Tongue (tissue), 3 donors: ENCODE results near the gene MRPL23. TPM values are rescaled to one million over a fixed set of nuclear protein-coding genes. Genes with fewer than 3 reads are reported as not detected.
A peak's percentile ranks its signal among the peaks of the same experiment; 100 is the strongest.

Experiments used
- DNase-seq: peaks from one replicate; pipeline ENCODE4 v3.0.0-alpha.2; 2015
- small RNA-seq: library from RNA; depleted of rRNA; stranded (forward); fragments of <200 nt; gene quantifications from one replicate; pipeline ENCODE3, GENCODE V24; 2014; ENCODE audit warnings: low replicate concordance
- total RNA-seq: library from RNA; depleted of rRNA; stranded (reverse); fragments of >200 nt; gene quantifications from one replicate; pipeline ENCODE4 v1.2.3, GENCODE V29; 2014

The MRPL23 gene
- total RNA-seq, 1 donor from 2014 or later = 32.7 TPM

DNA sequence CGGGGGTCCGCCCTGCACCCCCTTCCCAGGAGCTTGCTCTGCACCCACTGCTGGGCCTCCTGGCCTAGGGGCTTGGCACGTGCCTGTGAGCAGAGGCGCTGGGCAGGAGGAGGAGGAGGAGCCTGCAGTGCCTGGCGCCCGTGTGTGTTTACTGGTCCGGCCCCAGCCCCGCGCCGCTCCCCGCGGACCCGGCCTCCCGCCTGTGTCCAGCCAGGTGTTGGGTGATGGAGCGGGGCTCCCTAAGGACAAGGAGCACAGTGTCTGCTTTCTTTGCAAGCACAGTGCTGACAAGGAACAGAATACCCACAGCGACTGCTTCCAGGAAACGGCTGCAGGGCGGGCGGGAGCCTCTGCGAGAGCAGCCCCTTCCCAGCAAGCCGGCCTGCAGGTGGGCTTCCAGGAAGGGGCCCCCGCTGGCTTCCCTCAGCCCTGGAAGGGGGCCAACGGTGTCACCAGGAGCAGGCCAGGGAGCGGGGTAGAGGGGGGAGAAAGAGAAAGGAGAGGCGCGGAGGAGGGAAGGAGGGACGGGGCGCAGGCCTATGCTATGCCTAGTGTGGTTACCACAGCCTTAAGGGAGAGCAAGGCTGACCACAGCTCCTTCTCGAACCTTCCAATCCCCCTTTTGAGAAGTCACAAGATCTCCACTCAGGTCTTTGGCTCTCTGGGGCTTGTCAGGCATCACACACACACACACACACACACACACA, 43.9 kb downstream of the MRPL23 start:
- no peak for DNase-seq

GRCh38 chr11:1992111-1992510, 45.0 kb downstream of the MRPL23 start:
- DNase-seq = peak; percentile 3

- peak; percentile 30 for DNase-seq
These were observed 47.0 kb downstream of the MRPL23 start for GRCh38 chr11:1994121-1994520.

GRCh38 chr11:1997755-1998154, 50.6 kb downstream of the MRPL23 start, which contains the start of gene H19:
Gene H19 (minus strand): TSS chr11:1997842.
- no peak for DNase-seq

GRCh38 chr11:1998290-1998689, 51.2 kb downstream of the MRPL23 start:
- no peak for DNase-seq

DNA sequence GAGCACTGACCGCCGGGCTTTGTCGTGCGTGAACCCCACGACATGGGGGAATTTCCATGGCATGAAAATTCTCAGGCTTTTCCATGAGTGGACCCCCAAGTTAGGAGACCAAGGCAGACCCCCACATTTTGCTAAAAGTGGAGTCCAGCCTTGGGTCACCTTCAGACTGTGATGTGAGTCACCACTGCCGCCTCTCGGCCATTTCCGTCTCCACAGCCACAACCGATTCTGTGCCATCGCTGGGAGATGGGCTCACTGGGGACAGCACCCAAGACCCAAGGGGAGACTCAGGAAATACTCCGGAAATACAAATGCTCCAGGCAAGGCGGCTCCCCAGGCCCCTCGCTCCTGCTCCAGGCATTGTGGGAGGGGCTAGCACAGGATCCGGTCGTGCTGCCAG, 51.7 kb downstream of the MRPL23 start:
- no peak for DNase-seq

- DNase-seq = no peak
These were observed 55.1 kb downstream of the MRPL23 start for GRCh38 chr11:2002042-2002776.

GRCh38 chr11:2002807-2003206, 55.7 kb downstream of the MRPL23 start:
- no peak for DNase-seq

DNA sequence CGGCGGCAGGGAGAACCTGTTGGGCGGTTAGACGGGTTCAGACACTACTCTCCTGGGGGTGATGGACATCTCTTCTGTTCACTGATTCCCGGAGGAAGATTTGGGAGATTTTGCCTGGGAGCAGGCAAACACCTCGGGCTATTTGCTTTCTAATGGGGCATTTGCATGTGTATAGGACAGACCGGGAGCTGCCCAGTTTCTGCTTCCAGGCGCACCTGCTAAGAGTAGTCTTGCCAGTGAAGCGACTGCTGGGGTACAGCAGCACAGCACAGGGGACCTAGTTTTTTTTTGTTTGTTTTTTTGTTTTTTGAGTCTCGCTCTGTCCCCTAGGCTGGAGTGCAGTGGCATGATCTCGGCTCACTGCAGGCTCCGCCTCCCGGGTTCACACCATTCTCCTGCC, 57.3 kb downstream of the MRPL23 start:
- no peak for DNase-seq

Small RNA genes within 50 kb of the gene (small RNA-seq; reads per million reads assigned to genes)
- gene RF01972 (not detected), gene RF01973 (not detected)

Other genes starting within 250 kb of the MRPL23 start
- gene IFITM10, start 196.7 kb upstream of the MRPL23 start, total RNA-seq = 0.31 TPM
- gene CTSD, start 183.4 kb upstream of the MRPL23 start, total RNA-seq = 134 TPM
- gene SYT8, start 112.3 kb upstream of the MRPL23 start, total RNA-seq = 16.2 TPM
- 3,551 TPM for gene TNNI2, start 108.4 kb upstream of the MRPL23 start, total RNA-seq
- 84.2 TPM for gene LSP1, start 94.2 kb upstream of the MRPL23 start, total RNA-seq
- 4.8 TPM for gene PRR33, start 55.4 kb upstream of the MRPL23 start, total RNA-seq
- gene TNNT3, start 27.6 kb upstream of the MRPL23 start, total RNA-seq = 5,696 TPM
- 18,800 TPM for gene H19, start 50.5 kb downstream of the MRPL23 start, total RNA-seq
- 1,514 TPM for gene IGF2, start 192.1 kb downstream of the MRPL23 start, total RNA-seq
- not detected for gene INS, start 213.9 kb downstream of the MRPL23 start, total RNA-seq
- gene TH, start 224.5 kb downstream of the MRPL23 start, total RNA-seq = 0.62 TPM